Cardiac fibroblast (primary cell): ENCODE results near the gene C2CD2.

Experiments
- DNase-seq, 2 donors: peaks; one replicate each; pipeline versions ENCODE4 v3.0.0 to v3.0.0-alpha.2; 2010; ENCODE audit warnings: low read depth in 2 of 2
- H3K4me3 ChIP-seq, 2 donors: replicated peaks in 1 of 2; 1 replicate in 1 of 2; 2 replicates in 1 of 2; pipeline ENCODE4 v1.5.1; 2011; ENCODE audit warnings: low read depth in 2 of 2, low read length in 2 of 2, mild to moderate bottlenecking in 2 of 2, moderate library complexity in 1 of 2
- TF ChIP-seq, protein P1 (sequence below): IDR thresholded peaks from one replicate; pipeline ENCODE4 v1.5.1; 2011; ENCODE audit warnings: low read depth, mild to moderate bottlenecking, low read length, inconsistent platforms

C2CD2 gene

DNA sequence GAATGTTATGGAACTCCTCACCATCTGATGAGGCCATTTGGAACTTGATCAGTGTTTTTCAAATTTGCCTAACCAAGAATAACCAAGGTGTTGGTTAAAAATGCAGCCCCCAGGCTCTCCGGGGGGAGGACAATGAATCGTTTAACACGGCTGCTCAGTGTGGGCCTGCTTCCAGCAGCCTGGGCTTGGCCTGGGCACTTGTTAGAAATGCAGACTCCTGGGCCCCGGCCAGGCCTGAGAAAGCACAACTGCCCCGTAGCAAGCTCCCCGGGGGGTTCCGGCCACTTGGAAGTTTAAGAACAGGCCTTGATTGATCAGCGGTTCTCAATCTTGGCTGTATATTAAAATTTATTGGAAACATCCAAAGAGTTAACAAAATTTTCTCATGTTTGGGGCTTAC is 22.8 kb upstream of the C2CD2 start:
- no peak for DNase-seq
- TF ChIP-seq, protein P1, sequence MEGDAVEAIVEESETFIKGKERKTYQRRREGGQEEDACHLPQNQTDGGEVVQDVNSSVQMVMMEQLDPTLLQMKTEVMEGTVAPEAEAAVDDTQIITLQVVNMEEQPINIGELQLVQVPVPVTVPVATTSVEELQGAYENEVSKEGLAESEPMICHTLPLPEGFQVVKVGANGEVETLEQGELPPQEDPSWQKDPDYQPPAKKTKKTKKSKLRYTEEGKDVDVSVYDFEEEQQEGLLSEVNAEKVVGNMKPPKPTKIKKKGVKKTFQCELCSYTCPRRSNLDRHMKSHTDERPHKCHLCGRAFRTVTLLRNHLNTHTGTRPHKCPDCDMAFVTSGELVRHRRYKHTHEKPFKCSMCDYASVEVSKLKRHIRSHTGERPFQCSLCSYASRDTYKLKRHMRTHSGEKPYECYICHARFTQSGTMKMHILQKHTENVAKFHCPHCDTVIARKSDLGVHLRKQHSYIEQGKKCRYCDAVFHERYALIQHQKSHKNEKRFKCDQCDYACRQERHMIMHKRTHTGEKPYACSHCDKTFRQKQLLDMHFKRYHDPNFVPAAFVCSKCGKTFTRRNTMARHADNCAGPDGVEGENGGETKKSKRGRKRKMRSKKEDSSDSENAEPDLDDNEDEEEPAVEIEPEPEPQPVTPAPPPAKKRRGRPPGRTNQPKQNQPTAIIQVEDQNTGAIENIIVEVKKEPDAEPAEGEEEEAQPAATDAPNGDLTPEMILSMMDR = no peak
- no peak overlapping the region for H3K4me3 ChIP-seq

DNA sequence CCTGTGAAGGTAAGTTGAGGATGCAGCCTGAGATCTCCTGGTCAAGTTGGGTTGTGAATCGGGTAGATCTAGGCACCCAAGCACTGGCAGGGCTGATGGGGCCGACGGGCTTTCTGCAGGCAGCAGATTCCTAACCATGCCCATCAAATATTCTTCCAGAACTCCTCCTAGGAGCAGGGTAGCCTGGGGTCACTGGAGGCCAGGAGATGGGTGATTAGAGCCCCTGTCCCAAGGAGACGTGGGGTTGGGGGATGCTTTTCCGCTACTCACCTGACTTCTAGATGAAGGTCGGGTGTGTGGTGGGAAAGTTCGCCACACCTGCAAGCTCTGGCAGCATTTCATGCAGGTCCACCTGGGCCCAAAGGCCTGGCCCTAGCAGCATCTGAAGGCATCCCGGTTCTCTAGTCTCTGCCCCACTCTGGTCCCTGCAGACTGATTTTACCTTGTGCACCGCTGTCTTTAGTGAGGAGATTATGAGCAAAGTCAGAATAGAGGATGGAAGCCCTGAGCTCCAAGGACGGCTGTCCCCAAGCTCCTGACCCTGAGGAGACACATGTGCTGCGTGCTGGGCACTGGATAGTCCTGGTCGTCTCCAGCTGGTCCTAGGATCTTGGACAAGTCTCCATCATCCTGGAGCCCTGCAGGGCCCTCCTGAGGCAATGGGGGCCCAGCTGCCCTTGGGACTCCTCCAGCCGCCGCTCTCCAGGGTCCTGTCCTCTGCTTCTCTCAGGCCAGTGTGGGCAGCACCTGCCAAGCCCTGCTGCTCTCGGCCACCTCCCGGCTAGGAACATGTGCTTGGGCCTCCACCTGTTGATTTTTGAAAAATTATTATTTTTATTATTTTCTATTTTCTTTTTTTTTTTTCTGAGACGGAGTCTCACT is 21.8 kb upstream of the C2CD2 start:
- no peak for DNase-seq
- H3K4me3 ChIP-seq = no peak overlapping the region
- TF ChIP-seq, protein P1 = no peak

DNA sequence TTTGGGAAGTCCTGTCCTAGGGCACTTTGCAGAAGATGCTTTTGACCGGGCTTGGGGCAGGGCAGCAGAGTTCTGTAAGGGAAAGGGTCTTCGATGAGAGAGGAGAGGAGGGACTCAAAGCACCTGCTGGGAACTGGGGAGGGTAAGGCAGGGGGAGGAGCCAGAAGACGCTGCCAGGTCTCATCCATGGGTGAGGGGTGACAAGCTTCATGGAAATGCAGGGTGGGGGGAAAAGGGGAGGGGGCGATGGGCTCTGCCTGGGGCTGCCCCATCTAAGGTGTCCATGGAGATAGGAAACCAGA is 20.9 kb upstream of the C2CD2 start:
- TF ChIP-seq, protein P1 = no peak
- H3K4me3 ChIP-seq = no peak overlapping the region
- DNase-seq = no peak

DNA sequence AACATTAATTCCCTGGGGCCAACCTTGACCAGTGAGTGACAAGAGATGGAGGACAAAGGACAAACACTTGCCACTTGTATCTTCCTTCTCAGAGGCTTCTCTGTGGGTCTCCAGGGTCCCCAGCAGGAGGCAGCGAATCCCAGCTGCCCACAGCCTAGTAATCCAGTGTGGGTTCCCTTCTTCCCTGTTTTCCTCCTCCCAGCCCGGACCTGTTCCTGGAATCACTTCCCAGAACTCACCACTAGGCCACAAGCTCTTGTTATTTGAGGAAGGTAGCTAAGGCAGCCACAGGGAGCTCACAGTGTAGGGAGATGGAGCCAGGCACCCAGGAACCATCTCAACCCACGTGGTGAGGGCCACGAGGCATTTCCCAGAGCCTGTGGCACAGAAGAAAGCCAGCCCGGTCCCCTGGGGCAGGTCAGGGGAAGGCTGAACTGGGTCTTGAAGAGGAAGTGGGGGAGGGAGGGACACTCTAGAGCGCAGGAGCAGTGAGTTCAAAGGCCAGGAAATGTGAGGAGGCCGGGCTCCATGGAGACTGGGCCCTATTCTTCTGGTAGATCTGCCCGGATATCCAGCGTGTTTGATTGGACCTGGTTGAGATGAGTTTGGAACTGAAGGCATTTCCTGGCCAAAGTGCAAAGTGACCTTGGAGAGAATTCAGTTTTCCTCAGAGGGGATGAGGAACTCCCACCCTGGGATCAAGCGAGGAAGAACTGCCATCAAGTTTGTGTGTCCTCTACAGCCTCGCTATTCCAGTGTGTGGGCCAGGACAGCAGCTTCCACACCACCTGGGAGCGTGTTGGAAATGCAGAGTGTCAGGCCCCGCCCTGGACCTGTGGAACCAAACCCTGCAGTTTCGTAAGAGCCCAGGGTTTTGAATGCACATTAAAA is 20.3 kb upstream of the C2CD2 start:
- DNase-seq = peak in 1 of 2 donors; percentile 20
- no peak overlapping the region for H3K4me3 ChIP-seq
- TF ChIP-seq, protein P1 = no peak

DNA sequence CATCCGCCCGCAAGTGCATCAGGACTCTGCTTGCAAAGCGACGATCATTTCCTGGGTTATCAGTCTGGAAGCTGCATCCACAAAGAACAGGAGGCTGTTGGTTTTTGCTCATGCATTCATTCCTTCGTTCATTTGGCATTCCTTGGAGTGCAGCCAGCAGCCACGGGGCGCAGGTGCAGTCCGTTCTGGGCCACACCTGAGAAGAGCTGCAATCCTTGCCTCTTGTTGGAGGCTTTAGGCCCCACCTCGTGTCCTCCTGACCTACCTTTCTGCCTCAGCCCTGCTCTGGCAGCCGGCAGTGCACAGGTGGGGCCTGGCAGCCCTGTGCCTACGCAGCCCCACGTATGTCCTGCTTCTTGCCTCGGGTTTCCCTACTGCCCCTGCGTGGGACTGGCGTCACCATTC is 19.6 kb upstream of the C2CD2 start:
- TF ChIP-seq, protein P1 = no peak
- H3K4me3 ChIP-seq = no peak overlapping the region
- DNase-seq = no peak

DNA sequence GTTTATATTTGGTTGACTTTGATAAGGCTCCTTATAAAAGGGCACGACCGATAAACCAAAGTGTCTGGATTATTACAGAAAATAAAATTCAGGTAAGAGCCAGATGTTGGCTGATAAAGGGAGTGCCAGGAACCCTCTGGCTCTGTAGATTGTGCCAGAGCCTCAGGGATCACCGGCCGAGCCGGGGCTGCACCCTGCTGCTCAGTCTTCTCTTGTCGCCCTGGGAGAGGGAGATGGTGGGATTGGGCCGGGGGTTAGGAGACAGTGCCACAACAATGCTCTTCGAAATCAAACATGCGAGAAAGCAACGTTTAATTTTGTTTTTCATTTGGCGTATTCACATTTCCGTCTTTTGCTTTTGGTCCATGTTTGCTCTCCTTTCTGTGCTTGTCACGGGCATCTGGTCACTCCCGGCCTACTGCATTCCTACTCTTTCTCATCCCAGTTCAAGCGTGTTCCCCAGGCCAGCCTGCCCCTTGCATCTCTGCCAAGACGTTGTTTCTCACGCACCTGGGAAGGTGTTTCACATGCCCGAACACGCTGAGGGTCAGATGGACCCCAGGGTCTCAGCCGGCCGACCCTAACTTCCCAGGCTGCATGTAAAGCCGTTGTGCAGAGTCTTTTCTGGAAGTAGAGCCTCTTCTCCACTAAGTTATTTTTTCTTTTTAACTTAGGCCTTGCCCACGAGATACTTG is 18.8 kb upstream of the C2CD2 start:
- DNase-seq = no peak
- TF ChIP-seq, protein P1 = no peak

More for the DNA sequence above, 18.8 kb upstream of the C2CD2 start:
- H3K4me3 ChIP-seq = no peak overlapping the region
